GM21737 (cell line): Measurements from ENCODE around the gene ZNF606.
"Not testable (repeated sequence)": the region's sequence is repeated elsewhere in the genome, so short reads cannot be mapped to it uniquely, and the experiment has no call there.

Source experiments
- ATAC-seq: cut with Tn5 transposase; IDR thresholded peaks from one replicate; pipeline ENCODE4 v1.9.1; 2021; ENCODE audit warnings: mild to moderate bottlenecking, moderate library complexity; ENCODE audit not compliant: unreplicated experiment

ZNF606 gene

GRCh38 chr19:58010507-58010906 is 7.9 kb upstream of the ZNF606 start:
- no peak for ATAC-seq

GRCh38 chr19:58009666-58010301 is 7.2 kb upstream of the ZNF606 start:
- ATAC-seq, result peak; percentile 84

DNA sequence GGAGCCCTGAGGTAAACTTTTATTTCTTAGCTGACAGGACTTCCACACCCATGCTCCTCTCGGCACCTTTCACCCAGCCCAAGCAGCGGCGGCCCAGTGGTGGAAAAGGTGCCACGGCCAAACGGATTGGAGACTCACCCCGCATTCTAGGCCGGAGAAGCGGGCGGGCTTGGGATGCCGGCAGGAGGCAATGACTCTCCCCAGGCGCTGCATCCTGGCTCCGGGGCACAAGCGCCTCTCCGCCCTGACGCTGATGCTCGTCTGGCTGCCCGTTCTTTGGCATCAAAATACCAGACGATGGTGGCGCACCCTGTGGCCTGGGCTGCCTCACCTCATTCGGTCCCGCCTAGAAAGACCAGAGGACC is 6.7 kb upstream of the ZNF606 start:
- ATAC-seq, result no peak

DNA sequence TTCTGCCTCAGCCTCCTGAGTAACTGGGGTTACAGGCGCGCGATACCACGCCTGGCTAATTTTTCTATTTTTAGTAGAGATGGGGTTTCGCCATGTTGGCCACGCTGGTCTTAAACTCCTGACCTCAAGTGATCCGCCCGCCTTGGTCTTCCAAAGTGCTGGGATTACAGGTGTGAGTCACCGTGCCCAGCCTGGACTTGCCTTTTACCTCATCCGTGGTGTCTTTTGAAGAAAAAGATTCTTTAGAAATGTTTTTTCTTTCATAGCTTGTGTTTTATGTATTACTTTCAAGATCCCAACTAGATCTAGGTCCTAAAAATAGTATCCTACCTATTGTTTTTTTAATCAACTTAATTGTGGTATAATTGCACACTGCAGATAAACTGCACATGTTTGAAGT is 6.3 kb upstream of the ZNF606 start:
- ATAC-seq, result not testable (repeated sequence)

DNA sequence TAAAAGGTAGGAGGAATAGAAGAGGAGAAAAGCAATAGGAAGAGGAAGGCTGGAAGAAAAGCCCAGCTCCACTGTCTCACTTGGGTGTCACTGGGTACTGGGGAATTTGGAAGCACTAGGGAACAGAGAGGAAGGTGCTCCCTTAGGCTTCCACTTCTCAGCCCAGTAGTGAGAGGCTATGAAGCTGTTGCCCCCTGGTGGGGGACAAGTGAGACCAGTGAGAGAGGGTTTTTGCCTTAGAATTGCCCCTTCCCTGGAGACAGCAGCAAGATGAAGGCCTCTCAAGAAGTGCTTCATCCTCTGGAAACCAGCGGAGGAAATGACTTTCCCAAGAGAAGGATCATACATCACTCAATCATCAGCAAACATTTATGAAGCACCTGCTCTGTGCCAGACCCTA is 4.7 kb upstream of the ZNF606 start:
- ATAC-seq, result no peak

DNA sequence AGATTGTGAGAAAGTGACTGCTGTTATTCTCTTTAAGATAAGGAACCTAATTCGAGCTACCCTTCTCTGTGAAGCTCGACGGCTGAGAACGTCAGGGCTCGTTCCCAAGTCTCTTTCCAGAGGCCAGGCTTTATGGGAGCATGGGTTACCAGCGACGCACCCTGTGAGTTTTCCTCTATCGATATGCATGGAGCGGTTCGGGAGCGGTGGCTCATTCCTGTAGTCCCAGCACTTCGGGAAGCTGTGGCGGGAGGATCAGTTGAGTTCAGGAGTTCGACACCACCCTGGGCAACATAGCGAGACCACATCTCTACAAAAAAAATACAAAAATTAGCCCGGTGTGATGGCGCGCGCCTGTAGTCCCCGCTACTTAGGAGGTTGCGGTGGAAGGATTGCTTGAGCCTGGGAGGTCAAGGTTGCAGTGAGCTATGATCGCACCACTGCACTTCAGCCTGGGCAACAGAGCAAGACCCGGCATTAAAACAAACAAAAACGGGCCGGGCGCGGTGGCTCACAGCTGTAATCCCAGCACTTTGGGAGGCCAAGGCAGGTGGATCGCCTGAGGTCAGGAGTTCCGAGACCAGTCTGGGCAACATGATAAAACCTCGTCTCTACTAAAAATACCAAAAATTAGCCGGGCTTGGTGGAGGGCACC is 681 bp upstream of the ZNF606 start:
- no peak for ATAC-seq

DNA sequence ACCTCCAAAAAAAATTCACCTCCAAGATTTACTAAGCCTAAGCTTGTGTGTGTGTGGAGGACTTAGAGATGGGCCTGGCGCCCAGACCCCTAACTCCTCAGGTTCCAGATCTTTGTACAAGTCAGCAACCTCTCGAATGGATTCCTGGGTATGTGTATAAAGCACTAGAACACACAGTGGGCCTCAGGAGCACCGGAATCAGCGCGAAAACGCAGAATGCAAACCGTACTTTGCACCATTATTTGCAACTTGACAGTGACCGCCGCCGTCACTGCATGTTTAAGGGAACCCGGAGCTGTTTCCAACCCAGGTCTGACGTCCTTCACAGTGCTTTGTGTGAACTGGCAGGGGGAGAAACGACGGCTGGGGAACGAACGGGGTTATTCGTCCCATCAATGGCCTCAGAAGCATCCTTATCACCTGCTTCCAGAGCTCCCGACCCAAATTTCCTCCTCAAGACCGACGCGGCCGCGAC is 688 bp downstream of the ZNF606 start:
- ATAC-seq, result no peak

GRCh38 chr19:58000677-58001076 is 1.9 kb downstream of the ZNF606 start:
- no peak for ATAC-seq

- no peak for ATAC-seq
Measured at GRCh38 chr19:57992841-57993240, 9.8 kb downstream of the ZNF606 start.

DNA sequence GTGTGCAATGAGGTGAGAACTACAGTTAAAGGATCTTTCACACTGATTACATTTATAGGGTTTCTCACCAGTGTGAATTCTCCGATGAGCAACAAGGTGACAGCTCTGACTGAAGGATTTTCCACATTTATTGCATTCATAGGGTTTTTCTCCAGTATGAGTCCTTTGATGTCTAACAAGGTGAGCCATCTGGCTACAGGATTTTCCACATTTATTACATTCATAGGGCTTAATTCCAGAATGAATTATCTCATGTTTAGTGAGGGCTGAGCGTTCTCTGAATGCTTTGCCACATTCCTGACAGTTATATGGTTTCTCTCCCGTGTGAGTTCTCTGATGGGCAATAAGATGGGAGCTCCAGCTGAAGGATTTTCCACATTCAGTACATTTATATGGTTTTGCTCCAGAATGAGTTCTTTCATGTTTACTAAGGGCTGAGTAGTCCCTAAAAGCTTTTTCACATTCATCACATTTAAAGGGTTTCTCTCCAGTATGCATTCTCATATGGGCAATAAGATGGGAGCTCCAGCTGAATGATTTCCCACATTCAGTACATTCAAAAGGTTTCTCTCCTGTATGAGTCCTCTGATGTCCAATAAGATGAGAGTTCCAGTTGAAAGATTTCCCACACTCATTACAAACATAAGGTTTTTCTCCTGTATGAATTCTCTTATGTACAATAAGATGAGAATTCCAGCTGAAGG is 23.9 kb downstream of the ZNF606 start:
- no peak for ATAC-seq

DNA sequence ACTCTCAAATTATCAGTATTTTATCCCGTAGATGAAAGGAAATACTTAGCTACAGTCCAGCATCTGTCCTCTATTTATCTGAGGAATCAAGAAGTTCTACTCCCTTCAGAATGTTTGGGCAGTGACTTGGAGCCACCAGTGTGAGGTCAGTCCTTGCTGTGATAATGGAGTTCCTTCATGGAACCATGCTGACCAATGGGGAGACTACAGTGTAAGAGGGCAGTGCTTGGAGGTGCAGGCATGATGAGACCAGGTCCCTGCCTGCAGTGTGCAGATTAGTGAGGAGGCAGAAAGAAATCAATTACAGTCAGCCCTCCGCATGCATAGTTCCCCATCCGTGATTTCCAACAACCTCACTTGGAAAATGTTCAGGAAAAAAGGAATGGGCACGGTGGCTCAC is 28.2 kb downstream of the ZNF606 start, which contains the start of gene C19orf18:
Gene C19orf18 (minus strand): TSS at position 101 of the 400 bp plus-strand sequence. CDS start 102 bp downstream, outside the sequence.
- ATAC-seq, result no peak

GRCh38 chr19:57964761-57965160 is 37.9 kb downstream of the ZNF606 start:
- ATAC-seq, result no peak

DNA sequence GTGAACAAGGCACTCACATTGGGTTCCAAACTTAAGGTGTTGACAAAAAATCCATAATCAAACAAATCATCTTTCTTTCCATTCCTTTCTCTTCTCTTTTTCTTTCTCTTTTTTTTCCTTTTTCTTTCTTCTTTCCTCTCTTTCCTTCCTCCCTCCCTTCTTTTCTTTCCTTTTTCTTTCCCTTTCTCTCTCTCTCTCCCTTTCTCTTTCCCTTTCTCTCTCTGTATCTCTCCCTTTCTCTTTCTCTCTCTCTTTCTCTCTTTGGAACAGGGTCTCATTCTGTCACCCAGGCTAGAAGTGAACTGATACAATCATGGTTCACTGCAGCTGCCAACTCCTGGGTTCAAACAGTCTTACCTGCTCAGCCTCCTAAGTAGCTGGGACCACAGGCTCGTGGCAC is 40.8 kb downstream of the ZNF606 start:
- ATAC-seq, result no peak

- no peak for ATAC-seq
Measured at GRCh38 chr19:57954996-57955395, 47.6 kb downstream of the ZNF606 start.

DNA sequence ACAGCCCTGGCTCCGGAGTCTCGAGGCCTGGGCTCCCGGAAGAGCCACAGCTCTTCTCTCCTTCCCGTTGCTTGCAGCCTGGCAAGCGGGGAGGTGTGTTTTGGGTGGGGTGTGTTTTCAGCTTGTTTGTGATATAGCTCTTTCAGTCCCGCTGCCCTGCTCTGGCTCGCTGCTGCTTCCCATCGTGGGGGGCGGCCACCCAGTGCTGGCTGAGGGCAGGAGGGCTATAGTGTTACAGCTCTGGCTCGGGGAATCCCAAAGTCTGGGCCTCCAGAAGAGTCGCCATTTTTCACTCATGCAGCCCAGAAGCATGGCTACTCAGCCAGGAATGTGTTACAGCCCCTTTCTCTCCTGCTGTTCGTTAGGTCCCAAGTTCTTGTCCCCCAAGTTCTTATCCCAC is 52.9 kb downstream of the ZNF606 start:
- ATAC-seq, result no peak

- no peak for ATAC-seq
Measured at GRCh38 chr19:57949296-57949695, 53.3 kb downstream of the ZNF606 start.

DNA sequence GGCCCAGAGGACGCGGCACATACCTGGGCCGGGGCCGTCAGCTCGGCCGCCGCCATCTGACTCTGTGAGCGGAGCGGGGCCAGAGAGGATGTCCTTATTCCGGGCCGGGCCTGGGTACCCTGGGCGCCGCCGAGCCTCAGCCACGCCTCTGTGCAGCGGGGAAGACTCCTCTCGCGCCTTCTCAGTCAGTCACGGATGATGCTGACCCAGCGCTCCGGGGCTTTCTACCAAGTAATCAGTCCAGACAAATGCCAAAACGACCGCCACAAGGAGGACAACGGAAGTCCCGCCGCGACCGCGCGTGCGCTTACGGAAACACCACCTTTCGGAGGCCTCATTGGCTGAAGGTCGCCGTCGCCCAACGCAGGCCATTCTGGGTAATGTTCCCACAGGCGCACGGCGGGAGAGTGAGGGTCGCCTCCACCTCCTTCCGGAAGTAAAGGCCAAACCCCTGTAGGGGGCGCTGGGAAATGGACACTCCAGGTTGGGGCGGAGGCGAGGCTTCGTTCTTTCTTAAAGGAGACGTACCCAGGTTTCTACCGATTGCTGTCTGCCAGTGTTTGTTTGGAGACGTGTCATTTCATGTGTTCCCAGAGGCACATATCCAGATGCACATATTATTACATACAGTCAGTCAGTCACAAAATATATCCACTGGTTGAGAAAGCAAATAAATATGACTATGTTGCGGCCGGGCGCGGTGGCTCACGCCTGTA is 55.0 kb downstream of the ZNF606 start, which contains the start of gene ZNF256:
Gene ZNF256 (minus strand): TSS at position 288 of the 716 bp plus-strand sequence. CDS start 232 bp downstream, at position 56.
- ATAC-seq, result peak; percentile 92

GRCh38 chr19:57947088-57947418 is 55.6 kb downstream of the ZNF606 start:
- ATAC-seq, result no peak

DNA sequence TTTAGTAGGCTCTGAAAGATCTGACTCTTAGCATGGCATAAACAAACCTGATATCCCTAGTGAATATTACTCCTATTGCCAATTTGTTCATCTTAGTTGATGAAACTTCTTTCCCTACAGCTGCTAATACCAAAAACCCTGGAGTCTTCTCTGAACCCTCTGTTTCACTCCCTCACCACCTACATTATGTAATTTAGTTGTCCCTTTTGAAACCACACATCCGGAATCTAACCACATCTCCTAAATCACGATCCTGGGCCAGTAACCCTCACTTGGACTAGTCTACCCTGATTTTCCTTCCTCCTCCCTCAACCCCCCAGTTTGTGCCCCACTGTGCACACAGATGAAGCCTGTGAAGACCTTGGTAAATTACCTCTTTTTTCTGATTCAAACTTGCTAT is 56.3 kb downstream of the ZNF606 start:
- no peak for ATAC-seq

- ATAC-seq, result no peak
Measured at GRCh38 chr19:57941593-57941992, 61.0 kb downstream of the ZNF606 start.

GRCh38 chr19:57935731-57936130 is 66.9 kb downstream of the ZNF606 start:
- no peak for ATAC-seq
